Activated T-helper 1 cell treated with Interleukin-2 at 50 U/mL for 16 hours (primary cell): ENCODE data around the gene UBE2R2.
A peak's percentile ranks its signal among the peaks of the same experiment; 100 is the strongest.
"Not testable (repeated sequence)": the region's sequence is repeated elsewhere in the genome, so short reads cannot be mapped to it uniquely, and the experiment has no call there.

Experiments
- DNase-seq: peaks from one replicate; pipeline ENCODE4 v3.0.0-alpha.2; 2020; ENCODE audit warnings: low read depth

The UBE2R2 gene

GRCh38 chr9:33799928-33800704, 16.8 kb upstream of the UBE2R2 start:
- DNase-seq: no peak

GRCh38 chr9:33800886-33801285, 16.1 kb upstream of the UBE2R2 start:
- no peak for DNase-seq

- DNase-seq: not testable (repeated sequence)
These were observed 14.9 kb upstream of the UBE2R2 start for GRCh38 chr9:33801943-33802500.

GRCh38 chr9:33804196-33804595, 12.8 kb upstream of the UBE2R2 start:
- not testable (repeated sequence) for DNase-seq

- DNase-seq: not testable (repeated sequence)
These were observed 9.8 kb upstream of the UBE2R2 start for GRCh38 chr9:33807156-33807555.

- DNase-seq: not testable (repeated sequence)
These were observed 8.0 kb upstream of the UBE2R2 start for GRCh38 chr9:33808979-33809322.

- DNase-seq: no peak
These were observed 7.5 kb upstream of the UBE2R2 start for GRCh38 chr9:33809506-33809905.

- DNase-seq: no peak
These were observed 3.0 kb upstream of the UBE2R2 start for GRCh38 chr9:33813712-33814641.

GRCh38 chr9:33815781-33816180, 1.2 kb upstream of the UBE2R2 start:
- DNase-seq: no peak

- DNase-seq: peak; percentile 22
These were observed 587 bp downstream of the UBE2R2 start for GRCh38 chr9:33817327-33818166.

- no peak for DNase-seq
These were observed 1.3 kb downstream of the UBE2R2 start for GRCh38 chr9:33818167-33818846.

- DNase-seq: no peak
These were observed 2.0 kb downstream of the UBE2R2 start for GRCh38 chr9:33818847-33819500.

- no peak for DNase-seq
These were observed 3.3 kb downstream of the UBE2R2 start for GRCh38 chr9:33820231-33820745.

GRCh38 chr9:33823801-33824200, 6.8 kb downstream of the UBE2R2 start:
- no peak for DNase-seq

- DNase-seq: not testable (repeated sequence)
These were observed 10.3 kb downstream of the UBE2R2 start for GRCh38 chr9:33827285-33827684.

- DNase-seq: not testable (repeated sequence)
These were observed 12.8 kb downstream of the UBE2R2 start for GRCh38 chr9:33829641-33830230.

- no peak for DNase-seq
These were observed 18.8 kb downstream of the UBE2R2 start for GRCh38 chr9:33835625-33836260.

GRCh38 chr9:33836261-33836660, 19.3 kb downstream of the UBE2R2 start:
- not testable (repeated sequence) for DNase-seq

- DNase-seq: no peak
These were observed 20.2 kb downstream of the UBE2R2 start for GRCh38 chr9:33837138-33837537.

- no peak for DNase-seq
These were observed 23.4 kb downstream of the UBE2R2 start for GRCh38 chr9:33840381-33840780.
